HUES64 (cell line): ENCODE results near the gene PLA2G3. TPM values are rescaled to one million over a fixed set of nuclear protein-coding genes. Genes with fewer than 3 reads are reported as not detected.
"Not testable (repeated sequence)": the region's sequence is repeated elsewhere in the genome, so short reads cannot be mapped to it uniquely, and the experiment has no call there.

Experiments
- H3K27ac ChIP-seq: 2 replicates; pipeline ENCODE4 v1.7.0; 2013; ENCODE audit warnings: low read depth, low read length, inconsistent platforms
- H3K27me3 ChIP-seq: 2 replicates; pipeline ENCODE4 v1.6.1; 2013; ENCODE audit warnings: mild to moderate bottlenecking, low read length; ENCODE audit not compliant: insufficient read depth
- H3K36me3 ChIP-seq: 2 replicates; pipeline ENCODE4 v1.6.1; 2013; ENCODE audit warnings: mild to moderate bottlenecking, low read length; ENCODE audit not compliant: insufficient read depth
- H3K4me1 ChIP-seq: 2 replicates; pipeline ENCODE4 v1.6.1; 2013; ENCODE audit warnings: mild to moderate bottlenecking, low read length, moderate library complexity; ENCODE audit not compliant: insufficient read depth
- H3K4me3 ChIP-seq: 2 replicates; pipeline ENCODE4 v1.5.1; 2013; ENCODE audit warnings: mild to moderate bottlenecking, low read length, moderate library complexity
- H3K9ac ChIP-seq: 2 replicates; pipeline ENCODE4 v1.6.1; 2013; ENCODE audit warnings: mild to moderate bottlenecking, low read depth, low read length
- H3K9me3 ChIP-seq: 2 replicates; pipeline ENCODE4 v1.6.1; 2013; ENCODE audit warnings: low read depth, low read length; ENCODE audit not compliant: insufficient read depth
- WGBS: fragments of 150-250, 120-280 bp; methylation state at CpG from one replicate; pipeline ENCODE4 v1.1.7; 2013; ENCODE audit warnings: missing lambda C conversion rate; 5-methylcytosine and 5-hydroxymethylcytosine counted together
- polyA plus RNA-seq, 2 experiments: library from polyadenylated mRNA; stranded (reverse); fragments of 50-300 nt; gene quantifications; one replicate each; pipeline ENCODE4 v1.2.3, GENCODE V29; 2013

PLA2G3 gene
- 16.8 TPM for polyA plus RNA-seq (2013, experiment 1 of 2)
- polyA plus RNA-seq (2013, experiment 2 of 2) = 18.3 TPM

GRCh38 chr22:31139866-31140716 lies at the start of gene PLA2G3:
Gene PLA2G3 (minus strand): TSS chr22:31140508. CDS start chr22:31140354, 154 bp downstream.
- 28% methylated on average over 24 of the region's 24 CpGs for whole genome bisulfite sequencing
- H3K27ac ChIP-seq = peak within 1 kb of the TSS; percentile 44
- H3K9ac ChIP-seq = peak within 1 kb of the TSS; percentile 58
- H3K4me1 ChIP-seq = peaks cover 8% of the 10 kb centered on the region
- peak within 1 kb of the TSS; percentile 58 for H3K4me3 ChIP-seq
- H3K27me3 ChIP-seq = no peaks in the 10 kb centered on the region
- H3K36me3 ChIP-seq = peaks cover 27% of the 10 kb centered on the region
- H3K9me3 ChIP-seq = no peaks in the 10 kb centered on the region

GRCh38 chr22:31187627-31188026 lies 47.3 kb upstream of the PLA2G3 start:
- H3K27me3 ChIP-seq = no peaks in the 10 kb centered on the region
- H3K27ac ChIP-seq = no peak overlapping the region
- H3K4me3 ChIP-seq = no peak overlapping the region
- H3K9me3 ChIP-seq = no peaks in the 10 kb centered on the region
- no peaks in the 10 kb centered on the region for H3K4me1 ChIP-seq
- WGBS = 93% methylated on average over 5 of the region's 6 CpGs
- no peak overlapping the region for H3K9ac ChIP-seq
- peaks cover 23% of the 10 kb centered on the region for H3K36me3 ChIP-seq

DNA sequence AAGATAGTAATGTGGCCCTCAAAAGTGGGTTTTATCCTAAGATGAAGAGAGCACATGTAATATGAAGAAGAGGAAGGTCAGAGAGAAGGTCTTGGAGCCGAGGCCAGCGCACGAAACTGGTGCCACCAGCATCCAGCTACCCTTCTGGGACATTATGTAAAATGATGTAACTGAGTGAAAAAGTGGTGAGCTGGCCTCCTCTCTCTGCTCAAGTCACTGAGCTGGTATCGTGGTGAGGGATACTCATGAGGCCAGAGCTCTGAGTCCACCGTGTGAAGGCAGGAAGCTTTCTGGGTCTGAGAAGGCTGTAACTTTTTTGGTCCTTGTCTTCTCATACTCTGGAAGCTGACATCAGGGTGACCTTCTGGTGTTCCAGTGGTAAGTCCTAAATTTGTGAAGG lies 44.7 kb upstream of the PLA2G3 start:
- H3K36me3 ChIP-seq = peaks cover 19% of the 10 kb centered on the region; the same call in 1 of the 2 replicates
- H3K4me1 ChIP-seq = no peaks in the 10 kb centered on the region
- H3K4me3 ChIP-seq = no peak overlapping the region
- H3K27me3 ChIP-seq = no peaks in the 10 kb centered on the region
- no peaks in the 10 kb centered on the region for H3K9me3 ChIP-seq
- H3K9ac ChIP-seq = no peak overlapping the region
- 96% methylated on average over 5 of the region's 5 CpGs for WGBS
- no peak overlapping the region for H3K27ac ChIP-seq

- H3K9me3 ChIP-seq = no peaks in the 10 kb centered on the region
- no peak overlapping the region for H3K4me3 ChIP-seq
- peaks cover 19% of the 10 kb centered on the region; the same call in 1 of the 2 replicates for H3K36me3 ChIP-seq
- H3K4me1 ChIP-seq = no peaks in the 10 kb centered on the region
- 93% methylated on average over 30 of the region's 30 CpGs for whole genome bisulfite sequencing
- no peak overlapping the region for H3K27ac ChIP-seq
- H3K27me3 ChIP-seq = no peaks in the 10 kb centered on the region
- no peak overlapping the region for H3K9ac ChIP-seq
Measured at GRCh38 chr22:31184015-31184414, 43.7 kb upstream of the PLA2G3 start.

- no peaks in the 10 kb centered on the region for H3K9me3 ChIP-seq
- H3K9ac ChIP-seq = no peak overlapping the region
- no peaks in the 10 kb centered on the region for H3K27me3 ChIP-seq
- H3K36me3 ChIP-seq = peaks cover 2% of the 10 kb centered on the region; the same call in 1 of the 2 replicates
- WGBS = 100% methylated on average over 1 of the region's 1 CpG
- no peak overlapping the region for H3K27ac ChIP-seq
- H3K4me3 ChIP-seq = no peak overlapping the region
- no peaks in the 10 kb centered on the region for H3K4me1 ChIP-seq
Measured at GRCh38 chr22:31179345-31179744, 39.0 kb upstream of the PLA2G3 start.

DNA sequence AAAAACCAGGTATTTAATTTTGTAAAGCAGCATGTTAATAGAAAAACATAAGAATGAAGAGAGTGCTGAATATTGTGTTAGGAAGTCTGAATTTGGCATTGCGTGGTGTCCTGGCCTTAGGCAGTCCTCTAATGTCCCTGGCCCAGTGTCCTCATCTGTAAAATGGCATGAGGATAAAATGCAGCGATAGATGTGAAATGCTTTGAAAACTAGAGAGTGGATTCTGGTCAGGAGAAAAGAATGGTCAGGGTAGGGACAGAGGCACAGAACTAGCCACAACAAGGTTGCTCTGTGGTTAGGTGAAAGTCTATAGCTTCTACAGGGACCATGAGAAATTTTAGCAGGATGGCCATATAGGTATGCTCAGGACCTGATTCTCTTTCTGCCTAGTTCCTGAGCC lies 38.6 kb upstream of the PLA2G3 start:
- Histone ChIP-seq H3K4me3 (no peak overlapping the region), H3K27me3 (no peaks in the 10 kb centered on the region), H3K27ac (no peak overlapping the region), H3K4me1 (no peaks in the 10 kb centered on the region), H3K9ac (no peak overlapping the region), H3K9me3 (no peaks in the 10 kb centered on the region), H3K36me3 (peaks cover 2% of the 10 kb centered on the region; the same call in 1 of the 2 replicates)
- WGBS = 97% methylated on average over 2 of the region's 2 CpGs

DNA sequence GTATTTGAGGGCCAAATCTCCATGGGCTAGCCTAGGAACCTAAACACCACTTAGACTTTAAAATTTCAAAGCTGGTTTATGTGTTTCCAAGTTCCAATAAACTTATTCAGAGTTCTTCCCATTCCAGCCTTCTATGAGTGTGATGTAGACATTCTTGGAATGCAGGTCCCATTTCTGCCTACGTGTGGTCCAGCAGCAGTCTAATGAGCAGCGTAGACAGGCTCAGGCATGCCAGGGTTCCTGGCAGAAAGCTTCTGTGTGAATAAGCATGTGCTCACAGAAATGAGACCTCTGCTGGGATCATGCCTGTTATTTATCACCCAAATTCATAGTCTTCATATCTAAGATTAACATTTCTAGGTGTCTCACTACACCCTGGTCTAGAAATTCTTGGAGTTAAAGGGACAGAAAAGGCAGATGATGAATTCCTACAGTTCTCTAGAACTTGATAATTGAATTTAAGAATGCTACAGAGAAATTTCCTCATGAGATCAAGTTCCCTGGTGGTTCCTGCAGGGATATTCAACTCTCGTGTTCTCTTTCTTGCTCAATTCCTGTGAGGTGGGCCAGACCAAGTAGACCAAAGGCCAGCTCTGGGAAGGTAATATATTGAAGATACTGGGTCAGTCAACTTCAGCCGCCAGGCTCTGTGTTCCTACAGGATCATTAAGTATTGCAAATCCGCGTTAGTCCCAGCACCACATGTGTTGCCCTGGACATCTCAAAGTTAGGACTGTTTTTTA lies 37.3 kb upstream of the PLA2G3 start:
- no peak overlapping the region for H3K9ac ChIP-seq
- WGBS = 93% methylated on average over 6 of the region's 6 CpGs
- H3K4me1 ChIP-seq = no peaks in the 10 kb centered on the region
- no peaks in the 10 kb centered on the region for H3K9me3 ChIP-seq
- no peak overlapping the region for H3K27ac ChIP-seq
- H3K4me3 ChIP-seq = no peak overlapping the region
- H3K36me3 ChIP-seq = no peaks in the 10 kb centered on the region; the same call in 1 of the 2 replicates
- no peaks in the 10 kb centered on the region for H3K27me3 ChIP-seq

- H3K9me3 ChIP-seq = no peaks in the 10 kb centered on the region
- H3K27ac ChIP-seq = no peak overlapping the region
- WGBS = 95% methylated on average over 1 of the region's 1 CpG
- no peak overlapping the region for H3K9ac ChIP-seq
- no peaks in the 10 kb centered on the region for H3K36me3 ChIP-seq
- no peaks in the 10 kb centered on the region for H3K4me1 ChIP-seq
- no peaks in the 10 kb centered on the region for H3K27me3 ChIP-seq
- H3K4me3 ChIP-seq = no peak overlapping the region
Measured at GRCh38 chr22:31176923-31177322, 36.6 kb upstream of the PLA2G3 start.

- WGBS = 87% methylated on average over 5 of the region's 5 CpGs
Measured at GRCh38 chr22:31173386-31174145, 33.3 kb upstream of the PLA2G3 start.

GRCh38 chr22:31171734-31172133 lies 31.4 kb upstream of the PLA2G3 start:
- 98% methylated on average over 7 of the region's 9 CpGs for WGBS
- not testable (repeated sequence) for H3K27me3 ChIP-seq, H3K9ac ChIP-seq, H3K36me3 ChIP-seq, H3K4me1 ChIP-seq, H3K9me3 ChIP-seq, H3K27ac ChIP-seq, H3K4me3 ChIP-seq

More at GRCh38 chr22:31173386-31174145, 33.3 kb upstream of the PLA2G3 start:
- Histone ChIP-seq H3K9ac (no peak overlapping the region), H3K36me3 (no peaks in the 10 kb centered on the region), H3K4me1 (no peaks in the 10 kb centered on the region), H3K9me3 (no peaks in the 10 kb centered on the region), H3K27me3 (no peaks in the 10 kb centered on the region), H3K4me3 (no peak overlapping the region), H3K27ac (no peak overlapping the region)
